Measurements from ENCODE around the gene APCDD1.

APCDD1 gene

DNA sequence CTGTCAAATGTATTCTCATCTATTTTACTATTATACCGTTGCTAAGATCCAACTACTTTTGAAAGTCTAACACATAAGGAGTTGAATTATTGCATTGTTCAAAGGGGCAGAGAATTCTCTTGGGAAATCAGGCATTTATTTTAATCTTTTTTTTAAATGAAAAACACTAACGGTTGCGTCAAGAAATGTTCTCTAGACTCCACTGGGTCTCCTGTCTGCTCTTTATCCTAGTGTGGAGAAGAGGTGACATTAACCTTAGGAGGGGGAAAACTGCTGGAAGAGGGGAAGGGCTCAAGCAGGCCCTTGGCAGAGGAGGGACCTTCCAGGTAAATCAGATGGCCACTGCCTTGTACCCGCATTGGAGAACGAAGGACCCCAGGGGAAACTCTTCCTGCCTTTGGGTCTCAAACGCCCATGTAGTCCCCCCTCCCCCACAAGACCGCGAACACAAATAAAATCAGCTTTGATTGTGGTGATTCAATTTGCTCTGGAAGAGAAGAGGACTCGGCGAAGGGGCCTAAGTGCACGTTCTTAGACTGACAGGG is 1.1 kb upstream of the APCDD1 start:
- H3K9me3 ChIP-seq (ENCODE audit: control insufficient read depth in 2 of 2, low read length in 2 of 2) = no peaks in the 10 kb centered on the region
- no peak overlapping the region for H3K4me3 ChIP-seq (ENCODE audit: low read length in 2 of 2)
- H3K27ac ChIP-seq (ENCODE audit: low read length) = peak overlapping the region; percentile 84
- H3K36me3 ChIP-seq (ENCODE audit: control insufficient read depth in 2 of 2, insufficient read depth in 2 of 2, low read length in 2 of 2) = no peaks in the 10 kb centered on the region
- no peaks in the 10 kb centered on the region for H3K27me3 ChIP-seq (ENCODE audit: control insufficient read depth in 1 of 2, insufficient read depth in 2 of 2, low read length in 2 of 2)
- H3K4me1 ChIP-seq (ENCODE audit: control insufficient read depth, insufficient read depth, low read length) = peaks cover 26% of the 10 kb centered on the region
- no peak overlapping the region for H3K9ac ChIP-seq (ENCODE audit: low read length in 2 of 2)

DNA sequence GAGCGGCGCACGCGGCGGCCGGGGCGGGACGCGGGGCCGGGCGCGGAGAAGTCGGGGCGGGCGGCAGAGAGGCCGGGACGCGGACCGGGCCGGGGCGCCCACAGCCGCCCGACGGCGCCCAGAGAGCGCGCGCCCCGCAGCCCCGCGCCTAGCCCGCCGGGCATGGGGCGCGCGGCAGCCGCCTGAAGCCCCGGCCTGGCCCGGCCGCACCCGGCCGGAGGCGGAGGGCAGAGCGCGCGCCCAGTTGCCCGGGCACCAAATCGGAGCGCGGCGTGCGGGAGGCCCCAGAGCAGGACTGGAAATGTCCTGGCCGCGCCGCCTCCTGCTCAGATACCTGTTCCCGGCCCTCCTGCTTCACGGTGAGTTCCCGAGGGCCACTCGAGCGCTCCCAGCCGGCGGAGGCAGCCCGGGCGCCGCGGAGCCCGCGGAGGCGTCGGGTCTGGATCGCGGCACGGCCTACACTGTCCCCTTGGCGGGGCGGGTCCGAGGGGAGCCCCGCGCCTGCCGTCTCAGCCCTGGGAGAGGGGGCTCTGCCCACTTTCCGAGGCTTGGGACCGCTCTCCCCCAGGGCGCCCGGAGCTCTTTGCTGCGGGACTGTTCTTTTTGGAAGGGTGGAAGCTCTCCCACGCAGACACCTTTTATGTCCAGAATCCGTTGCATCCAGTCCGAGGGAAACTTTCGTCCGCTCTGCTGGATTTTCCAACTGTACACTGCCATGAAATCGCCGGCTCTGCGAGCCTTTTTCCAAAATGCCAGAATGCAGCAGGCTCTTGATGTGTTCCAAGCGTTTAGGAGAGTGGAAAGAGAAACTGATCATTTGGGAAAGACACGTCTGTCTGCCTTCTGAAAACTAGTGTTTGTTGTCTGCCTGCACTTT is 484 bp downstream of the APCDD1 start:
- Histone ChIP-seq H3K4me3 (ENCODE audit: low read length in 2 of 2) (peak overlapping the region; percentile 81 to 90), H3K9ac (ENCODE audit: low read length in 2 of 2) (peak overlapping the region; percentile 70 to 86), H3K27me3 (ENCODE audit: control insufficient read depth in 1 of 2, insufficient read depth in 2 of 2, low read length in 2 of 2) (no peaks in the 10 kb centered on the region), H3K36me3 (ENCODE audit: control insufficient read depth in 2 of 2, insufficient read depth in 2 of 2, low read length in 2 of 2) (no peaks in the 10 kb centered on the region), H3K27ac (ENCODE audit: low read length) (peak overlapping the region; percentile 78), H3K9me3 (ENCODE audit: control insufficient read depth in 2 of 2, low read length in 2 of 2) (no peaks in the 10 kb centered on the region), H3K4me1 (ENCODE audit: control insufficient read depth, insufficient read depth, low read length) (peaks cover 28% of the 10 kb centered on the region)

DNA sequence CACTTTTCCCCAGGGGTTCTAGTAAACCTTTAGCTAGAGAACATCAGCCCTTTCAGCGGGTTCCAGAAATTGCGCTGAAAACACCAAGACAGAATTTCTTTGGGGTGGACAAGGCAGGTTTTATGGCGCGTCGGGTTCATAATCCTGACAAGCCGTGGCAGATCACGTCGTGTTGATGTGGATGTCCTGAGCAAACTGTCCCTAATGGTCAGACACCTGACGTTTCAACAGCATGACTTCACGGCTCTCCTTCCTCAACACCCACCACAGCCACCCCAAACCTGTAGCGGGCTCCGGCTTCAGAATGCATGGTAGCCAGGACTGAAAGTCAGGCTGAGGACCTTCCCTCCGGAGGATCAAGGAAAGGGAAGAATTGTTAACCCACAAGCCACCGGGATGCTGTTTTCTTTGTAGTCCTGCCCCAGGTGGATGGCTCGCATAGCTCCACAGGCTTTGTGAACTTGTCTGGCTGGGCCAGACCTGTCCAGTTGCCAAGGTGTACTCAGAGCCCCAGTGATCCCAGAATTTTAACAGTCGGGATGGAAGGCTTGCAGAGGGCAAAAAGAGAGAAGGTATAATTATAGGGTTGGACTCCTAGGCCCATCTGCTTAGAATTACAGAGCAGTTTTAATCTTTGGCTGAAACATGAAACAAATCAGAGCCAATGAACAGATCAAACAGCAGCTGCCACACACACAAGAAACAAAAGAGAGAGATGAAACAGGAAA is 1.5 kb downstream of the APCDD1 start:
- Histone ChIP-seq H3K4me1 (ENCODE audit: control insufficient read depth, insufficient read depth, low read length) (peaks cover 26% of the 10 kb centered on the region), H3K9ac (ENCODE audit: low read length in 2 of 2) (peak overlapping the region; percentile 70 to 86), H3K4me3 (ENCODE audit: low read length in 2 of 2) (peak overlapping the region; percentile 81 to 90), H3K9me3 (ENCODE audit: control insufficient read depth in 2 of 2, low read length in 2 of 2) (no peaks in the 10 kb centered on the region), H3K36me3 (ENCODE audit: control insufficient read depth in 2 of 2, insufficient read depth in 2 of 2, low read length in 2 of 2) (no peaks in the 10 kb centered on the region), H3K27ac (ENCODE audit: low read length) (peak overlapping the region; percentile 78), H3K27me3 (ENCODE audit: control insufficient read depth in 1 of 2, insufficient read depth in 2 of 2, low read length in 2 of 2) (no peaks in the 10 kb centered on the region)

DNA sequence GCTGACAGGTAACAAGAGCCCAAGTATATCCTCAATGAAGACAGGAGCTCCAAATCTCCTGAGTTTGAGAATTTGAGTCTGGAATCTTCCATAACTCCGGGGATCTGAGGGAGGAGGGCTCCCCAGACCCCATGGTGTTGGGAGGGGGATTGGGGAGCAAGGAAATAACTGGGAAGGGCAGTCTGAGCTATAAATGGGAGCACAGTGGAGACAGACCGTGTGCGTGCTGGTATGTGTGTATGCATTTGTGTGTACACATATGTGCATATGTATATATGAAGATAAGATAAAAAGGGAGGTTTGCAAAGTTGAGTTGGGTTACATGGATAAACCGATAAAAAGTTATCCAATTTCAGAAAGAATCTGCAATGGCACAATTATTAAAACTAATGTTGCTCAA is 2.3 kb downstream of the APCDD1 start:
- H3K9ac ChIP-seq (ENCODE audit: low read length in 2 of 2) = peak overlapping the region in 1 of 2 donors; percentile 50
- no peaks in the 10 kb centered on the region for H3K36me3 ChIP-seq (ENCODE audit: control insufficient read depth in 2 of 2, insufficient read depth in 2 of 2, low read length in 2 of 2)
- peaks cover 26% of the 10 kb centered on the region for H3K4me1 ChIP-seq (ENCODE audit: control insufficient read depth, insufficient read depth, low read length)
- peak overlapping the region; percentile 47 to 90 for H3K4me3 ChIP-seq (ENCODE audit: low read length in 2 of 2)
- no peaks in the 10 kb centered on the region for H3K27me3 ChIP-seq (ENCODE audit: control insufficient read depth in 1 of 2, insufficient read depth in 2 of 2, low read length in 2 of 2)
- H3K27ac ChIP-seq (ENCODE audit: low read length) = no peak overlapping the region
- H3K9me3 ChIP-seq (ENCODE audit: control insufficient read depth in 2 of 2, low read length in 2 of 2) = no peaks in the 10 kb centered on the region

DNA sequence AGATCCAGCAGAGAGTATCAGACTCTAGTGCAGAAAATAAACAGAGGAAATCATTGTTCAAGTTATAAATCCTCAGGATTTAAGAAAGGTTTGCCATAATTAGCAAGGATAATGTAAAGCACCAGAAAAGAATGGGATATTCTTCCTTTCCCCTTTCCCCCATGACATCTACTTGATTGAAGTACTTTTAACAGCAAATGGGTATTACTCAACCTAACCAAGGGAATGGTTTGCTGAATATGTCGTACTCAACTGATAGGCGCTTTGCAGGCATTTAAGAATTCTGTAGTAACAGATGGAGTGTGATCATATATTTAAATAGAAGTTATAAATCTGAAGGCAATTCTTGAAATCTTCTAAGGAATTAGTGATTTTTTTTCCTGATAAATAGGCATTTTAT is 2.7 kb downstream of the APCDD1 start:
- Histone ChIP-seq H3K9me3 (ENCODE audit: control insufficient read depth in 2 of 2, low read length in 2 of 2) (no peaks in the 10 kb centered on the region), H3K4me1 (ENCODE audit: control insufficient read depth, insufficient read depth, low read length) (peaks cover 26% of the 10 kb centered on the region), H3K36me3 (ENCODE audit: control insufficient read depth in 2 of 2, insufficient read depth in 2 of 2, low read length in 2 of 2) (no peaks in the 10 kb centered on the region), H3K4me3 (ENCODE audit: low read length in 2 of 2) (peak overlapping the region; percentile 47 to 90), H3K9ac (ENCODE audit: low read length in 2 of 2) (no peak overlapping the region), H3K27me3 (ENCODE audit: control insufficient read depth in 1 of 2, insufficient read depth in 2 of 2, low read length in 2 of 2) (no peaks in the 10 kb centered on the region), H3K27ac (ENCODE audit: low read length) (no peak overlapping the region)

DNA sequence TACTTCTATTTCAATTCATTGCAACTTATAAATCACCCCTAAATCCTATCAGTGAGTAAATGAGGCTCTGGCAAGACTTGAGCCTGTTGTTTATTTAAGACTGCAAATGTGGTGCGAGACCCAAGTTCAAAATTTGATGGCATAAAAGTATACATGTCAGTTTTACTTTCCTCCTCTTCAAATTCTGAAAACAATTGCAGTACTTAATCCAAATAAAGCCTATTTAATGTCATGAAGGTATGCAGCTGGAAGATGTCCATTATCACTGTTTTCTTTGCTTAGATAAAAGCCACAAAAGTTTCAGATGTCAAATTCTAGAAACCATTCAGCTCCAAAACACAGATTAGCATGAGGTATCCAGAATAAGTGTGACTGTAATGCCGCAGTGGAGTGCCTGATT is 3.3 kb downstream of the APCDD1 start:
- H3K27ac ChIP-seq (ENCODE audit: low read length) = no peak overlapping the region

DNA sequence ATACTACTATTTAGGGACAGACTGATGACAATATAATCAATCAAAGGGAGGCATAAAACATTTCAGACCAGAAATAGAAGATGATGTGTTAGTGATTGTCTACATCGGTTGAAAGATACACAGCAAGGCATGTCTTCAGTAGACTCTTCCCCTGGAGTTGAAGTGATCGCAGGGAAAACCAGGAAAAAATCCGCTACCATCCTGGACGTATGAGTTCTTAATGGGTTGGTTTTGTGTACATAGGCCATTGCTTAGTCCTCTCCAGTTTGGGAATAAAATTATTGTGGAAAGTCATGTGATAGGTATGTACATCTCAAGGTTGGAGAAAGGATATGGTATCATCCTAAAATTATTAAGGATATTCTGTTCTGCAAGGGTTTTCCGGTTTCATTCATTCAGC is 4.3 kb downstream of the APCDD1 start:
- Histone ChIP-seq H3K27me3 (ENCODE audit: control insufficient read depth in 1 of 2, insufficient read depth in 2 of 2, low read length in 2 of 2) (no peaks in the 10 kb centered on the region), H3K9me3 (ENCODE audit: control insufficient read depth in 2 of 2, low read length in 2 of 2) (no peaks in the 10 kb centered on the region), H3K4me3 (ENCODE audit: low read length in 2 of 2) (no peak overlapping the region), H3K9ac (ENCODE audit: low read length in 2 of 2) (no peak overlapping the region), H3K4me1 (ENCODE audit: control insufficient read depth, insufficient read depth, low read length) (peaks cover 24% of the 10 kb centered on the region), H3K27ac (ENCODE audit: low read length) (no peak overlapping the region), H3K36me3 (ENCODE audit: control insufficient read depth in 2 of 2, insufficient read depth in 2 of 2, low read length in 2 of 2) (no peaks in the 10 kb centered on the region)

More for the DNA sequence above, 3.3 kb downstream of the APCDD1 start:
- H3K36me3 ChIP-seq (ENCODE audit: control insufficient read depth in 2 of 2, insufficient read depth in 2 of 2, low read length in 2 of 2) = no peaks in the 10 kb centered on the region
- no peak overlapping the region for H3K9ac ChIP-seq (ENCODE audit: low read length in 2 of 2)
- H3K4me3 ChIP-seq (ENCODE audit: low read length in 2 of 2) = peak overlapping the region in 1 of 2 donors; percentile 4
- no peaks in the 10 kb centered on the region for H3K27me3 ChIP-seq (ENCODE audit: control insufficient read depth in 1 of 2, insufficient read depth in 2 of 2, low read length in 2 of 2)
- no peaks in the 10 kb centered on the region for H3K9me3 ChIP-seq (ENCODE audit: control insufficient read depth in 2 of 2, low read length in 2 of 2)
- peaks cover 26% of the 10 kb centered on the region for H3K4me1 ChIP-seq (ENCODE audit: control insufficient read depth, insufficient read depth, low read length)

DNA sequence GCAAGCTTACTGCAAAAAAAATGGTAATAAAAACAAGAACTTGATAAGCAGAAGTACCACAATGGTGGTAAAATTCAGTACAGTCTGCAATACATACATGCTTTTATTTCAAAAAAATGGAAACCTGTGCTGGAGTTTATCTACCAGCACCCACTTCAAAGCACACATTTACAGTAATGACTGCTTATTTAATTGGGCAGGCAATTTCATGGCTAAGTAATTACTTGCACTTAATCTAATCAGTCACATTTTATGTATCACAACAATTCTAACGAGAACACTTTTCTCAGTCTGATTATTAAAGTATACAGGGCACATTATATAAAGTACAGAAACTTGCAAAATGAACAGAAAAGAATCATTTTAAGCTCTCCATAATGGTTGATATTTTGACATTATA is 5.2 kb downstream of the APCDD1 start:
- no peaks in the 10 kb centered on the region for H3K9me3 ChIP-seq (ENCODE audit: control insufficient read depth in 2 of 2, low read length in 2 of 2)
- no peak overlapping the region for H3K9ac ChIP-seq (ENCODE audit: low read length in 2 of 2)
- no peak overlapping the region for H3K27ac ChIP-seq (ENCODE audit: low read length)
- H3K4me1 ChIP-seq (ENCODE audit: control insufficient read depth, insufficient read depth, low read length) = peaks cover 19% of the 10 kb centered on the region
- no peaks in the 10 kb centered on the region for H3K27me3 ChIP-seq (ENCODE audit: control insufficient read depth in 1 of 2, insufficient read depth in 2 of 2, low read length in 2 of 2)
- H3K36me3 ChIP-seq (ENCODE audit: control insufficient read depth in 2 of 2, insufficient read depth in 2 of 2, low read length in 2 of 2) = no peaks in the 10 kb centered on the region
- no peak overlapping the region for H3K4me3 ChIP-seq (ENCODE audit: low read length in 2 of 2)

DNA sequence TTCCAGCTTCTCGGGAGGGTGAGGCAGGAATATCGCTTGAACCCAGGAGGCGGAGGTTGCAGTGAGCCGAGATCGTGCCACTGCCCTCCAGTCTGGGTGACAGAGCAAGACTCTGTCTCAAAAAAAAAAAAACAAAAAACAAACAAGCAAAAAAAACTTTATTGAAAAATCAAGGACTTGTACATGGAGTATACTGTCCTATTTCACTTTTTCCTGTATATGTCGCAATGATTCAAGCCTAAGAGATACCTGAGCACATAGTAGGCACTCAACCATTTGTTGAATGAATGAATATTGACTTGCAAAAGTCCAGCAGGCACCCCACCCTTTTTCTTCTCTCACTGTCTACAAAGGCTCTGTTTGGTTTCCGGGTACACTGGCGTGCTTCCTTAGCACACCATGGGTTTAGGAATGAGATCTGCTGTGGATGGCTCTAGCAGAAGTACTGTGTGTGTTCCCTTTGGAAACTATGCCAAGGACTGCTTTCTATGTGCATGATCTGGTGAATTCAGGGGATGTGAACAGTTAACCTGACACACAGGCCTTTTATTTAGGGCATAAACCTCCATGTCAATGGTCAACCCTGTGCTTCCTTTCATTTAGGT is 6.1 kb downstream of the APCDD1 start:
- Histone ChIP-seq H3K9me3 (ENCODE audit: control insufficient read depth in 2 of 2, low read length in 2 of 2) (no peaks in the 10 kb centered on the region), H3K4me1 (ENCODE audit: control insufficient read depth, insufficient read depth, low read length) (peaks cover 17% of the 10 kb centered on the region), H3K36me3 (ENCODE audit: control insufficient read depth in 2 of 2, insufficient read depth in 2 of 2, low read length in 2 of 2) (no peaks in the 10 kb centered on the region), H3K9ac (ENCODE audit: low read length in 2 of 2) (no peak overlapping the region), H3K4me3 (ENCODE audit: low read length in 2 of 2) (no peak overlapping the region), H3K27me3 (ENCODE audit: control insufficient read depth in 1 of 2, insufficient read depth in 2 of 2, low read length in 2 of 2) (no peaks in the 10 kb centered on the region), H3K27ac (ENCODE audit: low read length) (no peak overlapping the region)

DNA sequence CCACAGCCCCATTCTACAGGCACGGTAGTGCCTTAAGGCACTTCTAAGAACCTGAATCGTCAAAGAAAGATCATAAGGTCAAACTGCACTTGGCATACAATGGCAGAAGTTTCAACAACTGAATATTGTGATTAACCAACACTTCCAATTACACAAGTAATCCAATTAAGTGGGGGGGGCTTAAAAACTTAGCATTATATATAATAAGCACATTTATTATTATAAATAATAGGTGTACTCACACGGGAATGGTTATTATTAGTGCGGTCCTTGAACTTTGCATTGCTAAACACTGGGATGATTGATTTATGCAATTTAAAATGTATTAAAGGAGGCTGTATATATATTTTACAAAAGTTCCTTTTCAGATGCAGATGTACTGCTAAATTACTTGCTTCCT is 7.6 kb downstream of the APCDD1 start:
- no peaks in the 10 kb centered on the region for H3K36me3 ChIP-seq (ENCODE audit: control insufficient read depth in 2 of 2, insufficient read depth in 2 of 2, low read length in 2 of 2)
- no peak overlapping the region for H3K27ac ChIP-seq (ENCODE audit: low read length)
- H3K27me3 ChIP-seq (ENCODE audit: control insufficient read depth in 1 of 2, insufficient read depth in 2 of 2, low read length in 2 of 2) = no peaks in the 10 kb centered on the region
- H3K4me1 ChIP-seq (ENCODE audit: control insufficient read depth, insufficient read depth, low read length) = peaks cover 8% of the 10 kb centered on the region
- no peak overlapping the region for H3K9ac ChIP-seq (ENCODE audit: low read length in 2 of 2)
- H3K9me3 ChIP-seq (ENCODE audit: control insufficient read depth in 2 of 2, low read length in 2 of 2) = no peaks in the 10 kb centered on the region
- H3K4me3 ChIP-seq (ENCODE audit: low read length in 2 of 2) = no peak overlapping the region

Data from stomach smooth muscle (tissue), 2 donors.